ENCODE results near the gene C6orf163.
A peak's percentile ranks its signal among the peaks of the same experiment; 100 is the strongest.

The C6orf163 gene

GRCh38 chr6:87391334-87391733, 46.7 kb downstream of the C6orf163 start:
- peak; percentile 47; the same call in 1 of the 2 replicates for TF ChIP-seq CTCF (IDR thresholded peaks at IDR 0.05; ENCODE audit: borderline replicate concordance, insufficient read depth, low read depth, low read length)
- no peak overlapping the region for H3K4me3 ChIP-seq (ENCODE audit: low read depth, low read length)

- TF ChIP-seq CTCF (IDR thresholded peaks at IDR 0.05; ENCODE audit: borderline replicate concordance, insufficient read depth, low read depth, low read length), result peak; percentile 37; the same call in 1 of the 2 replicates
- no peak overlapping the region for H3K4me3 ChIP-seq (ENCODE audit: low read depth, low read length)
These were observed 48.5 kb downstream of the C6orf163 start for GRCh38 chr6:87393026-87393622.

GRCh38 chr6:87395431-87395830, 50.8 kb downstream of the C6orf163 start:
- TF ChIP-seq CTCF (IDR thresholded peaks at IDR 0.05; ENCODE audit: borderline replicate concordance, insufficient read depth, low read depth, low read length), result no peak
- no peak overlapping the region for H3K4me3 ChIP-seq (ENCODE audit: low read depth, low read length)

- TF ChIP-seq CTCF (IDR thresholded peaks at IDR 0.05; ENCODE audit: borderline replicate concordance, insufficient read depth, low read depth, low read length), result no peak
- no peak overlapping the region for H3K4me3 ChIP-seq (ENCODE audit: low read depth, low read length)
These were observed 52.2 kb downstream of the C6orf163 start for GRCh38 chr6:87396595-87397392.

- no peak for TF ChIP-seq CTCF (IDR thresholded peaks at IDR 0.05; ENCODE audit: borderline replicate concordance, insufficient read depth, low read depth, low read length)
- H3K4me3 ChIP-seq (ENCODE audit: low read depth, low read length), result no peak overlapping the region
These were observed 53.0 kb downstream of the C6orf163 start for GRCh38 chr6:87397656-87398055.

GRCh38 chr6:87401832-87402231, 57.2 kb downstream of the C6orf163 start:
- no peak overlapping the region for H3K4me3 ChIP-seq (ENCODE audit: low read depth, low read length)
- no peak for TF ChIP-seq CTCF (IDR thresholded peaks at IDR 0.05; ENCODE audit: borderline replicate concordance, insufficient read depth, low read depth, low read length)

- peak overlapping the region; percentile 85 for H3K4me3 ChIP-seq (ENCODE audit: low read depth, low read length)
- TF ChIP-seq CTCF (IDR thresholded peaks at IDR 0.05; ENCODE audit: borderline replicate concordance, insufficient read depth, low read depth, low read length), result no peak
These were observed 62.9 kb downstream of the C6orf163 start for GRCh38 chr6:87407561-87407900.

Data from GM12875 (cell line).